NCI-H187 (cell line): ENCODE measurements around the gene NOTO.
"Not testable (repeated sequence)": the region's sequence is repeated elsewhere in the genome, so short reads cannot be mapped to it uniquely, and the experiment has no call there.

ENCODE experiments used
- DNase-seq, 2 experiments: peaks; one replicate each; lab custom pipeline; 2025; lab: John Stamatoyannopoulos, UW

Gene NOTO, protein sequence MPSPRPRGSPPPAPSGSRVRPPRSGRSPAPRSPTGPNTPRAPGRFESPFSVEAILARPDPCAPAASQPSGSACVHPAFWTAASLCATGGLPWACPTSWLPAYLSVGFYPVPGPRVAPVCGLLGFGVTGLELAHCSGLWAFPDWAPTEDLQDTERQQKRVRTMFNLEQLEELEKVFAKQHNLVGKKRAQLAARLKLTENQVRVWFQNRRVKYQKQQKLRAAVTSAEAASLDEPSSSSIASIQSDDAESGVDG

DNA sequence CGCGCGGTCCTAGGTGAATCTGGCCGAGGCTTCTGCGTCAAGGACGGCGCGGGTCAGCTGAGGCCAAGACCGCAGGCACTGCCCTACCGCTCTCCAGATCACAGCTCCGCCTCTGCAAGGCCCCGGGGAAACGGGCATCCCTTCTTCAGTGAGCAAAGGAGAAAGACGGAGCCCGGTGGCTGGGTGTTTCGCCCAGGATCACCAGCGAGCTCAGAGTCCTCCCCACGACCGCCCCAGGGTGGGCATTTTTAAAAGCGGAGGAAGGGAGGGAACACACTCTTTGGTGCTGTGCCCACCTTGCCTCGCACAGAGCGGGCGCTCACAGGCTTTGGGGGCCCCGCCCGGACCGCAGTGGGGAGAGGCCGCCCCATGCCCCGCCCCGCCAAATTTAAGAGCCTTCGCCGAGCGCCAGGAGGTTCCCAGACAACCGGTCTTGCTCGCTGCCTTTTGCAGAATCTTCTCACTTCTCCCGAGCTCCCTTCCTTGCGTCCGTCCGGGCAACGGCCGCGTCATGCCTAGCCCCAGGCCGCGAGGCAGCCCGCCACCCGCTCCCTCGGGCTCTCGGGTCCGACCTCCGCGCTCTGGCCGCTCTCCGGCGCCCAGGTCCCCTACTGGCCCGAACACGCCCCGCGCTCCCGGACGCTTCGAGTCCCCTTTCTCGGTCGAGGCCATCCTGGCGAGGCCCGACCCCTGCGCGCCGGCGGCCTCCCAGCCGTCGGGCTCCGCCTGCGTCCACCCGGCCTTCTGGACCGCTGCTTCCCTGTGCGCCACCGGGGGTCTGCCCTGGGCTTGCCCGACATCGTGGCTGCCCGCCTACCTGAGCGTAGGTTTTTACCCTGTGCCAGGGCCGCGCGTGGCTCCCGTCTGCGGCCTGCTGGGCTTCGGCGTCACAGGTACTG lies at the start of gene NOTO:
Gene NOTO (plus strand): TSS at position 419 of the 899 bp plus-strand sequence. CDS start 93 bp downstream, at position 512.
- no peak for DNase-seq

DNA sequence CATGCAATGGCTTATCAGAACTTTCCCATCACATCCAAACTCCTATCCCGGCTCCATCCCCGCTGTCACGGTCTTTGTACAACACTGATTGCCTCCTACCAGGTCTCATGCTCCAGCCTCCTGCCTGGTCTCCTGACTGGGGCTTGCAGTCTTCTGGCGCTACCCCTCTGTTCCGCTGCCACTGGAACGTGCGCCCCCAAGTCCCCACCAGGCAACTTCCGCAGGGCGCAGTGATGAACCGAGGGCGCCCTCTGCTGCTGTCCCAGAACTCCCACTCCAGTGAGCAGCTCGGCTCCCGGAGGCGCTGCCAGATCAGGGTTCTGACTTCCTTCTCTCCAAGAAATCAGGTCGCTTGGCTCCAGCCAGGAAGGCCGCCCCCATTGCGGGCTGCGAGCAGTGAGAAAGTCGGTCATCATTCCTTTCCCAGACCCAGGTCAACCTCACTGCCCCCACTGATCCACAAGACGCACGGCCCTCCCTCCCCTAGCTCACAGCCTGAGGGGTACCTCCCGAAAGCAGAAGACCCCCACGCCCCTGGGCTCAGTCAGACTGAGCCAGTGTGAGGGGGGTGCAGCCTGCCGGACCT lies 45.7 kb upstream of the NOTO start:
- DNase-seq: no peak

DNA sequence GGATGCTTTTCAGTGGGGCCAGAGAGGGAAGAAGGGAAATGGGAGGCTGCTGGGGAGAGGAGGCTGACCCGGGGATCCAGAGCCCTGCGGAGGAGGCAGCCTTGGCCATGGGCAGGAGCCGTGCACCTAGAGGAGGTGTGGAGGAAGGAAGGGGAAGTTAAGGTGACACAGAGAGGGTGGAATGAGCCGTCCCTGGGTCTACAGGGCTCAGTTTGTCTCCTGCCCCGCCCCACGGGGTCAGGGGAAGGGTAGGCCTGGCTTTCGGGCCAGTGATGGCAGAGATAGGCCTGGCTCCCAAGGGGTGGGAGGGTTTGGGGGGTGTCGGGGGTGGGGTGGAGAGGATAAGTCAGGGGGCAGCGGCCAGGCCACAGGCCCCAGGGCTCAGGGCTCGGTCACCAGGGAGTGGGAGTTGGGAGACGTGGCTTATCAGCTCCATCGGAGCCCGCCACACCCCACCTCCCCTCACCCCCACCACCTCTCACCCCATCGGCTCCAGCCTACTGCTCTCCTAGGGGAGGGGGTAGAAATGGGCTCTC lies 39.5 kb upstream of the NOTO start:
- no peak for DNase-seq

DNA sequence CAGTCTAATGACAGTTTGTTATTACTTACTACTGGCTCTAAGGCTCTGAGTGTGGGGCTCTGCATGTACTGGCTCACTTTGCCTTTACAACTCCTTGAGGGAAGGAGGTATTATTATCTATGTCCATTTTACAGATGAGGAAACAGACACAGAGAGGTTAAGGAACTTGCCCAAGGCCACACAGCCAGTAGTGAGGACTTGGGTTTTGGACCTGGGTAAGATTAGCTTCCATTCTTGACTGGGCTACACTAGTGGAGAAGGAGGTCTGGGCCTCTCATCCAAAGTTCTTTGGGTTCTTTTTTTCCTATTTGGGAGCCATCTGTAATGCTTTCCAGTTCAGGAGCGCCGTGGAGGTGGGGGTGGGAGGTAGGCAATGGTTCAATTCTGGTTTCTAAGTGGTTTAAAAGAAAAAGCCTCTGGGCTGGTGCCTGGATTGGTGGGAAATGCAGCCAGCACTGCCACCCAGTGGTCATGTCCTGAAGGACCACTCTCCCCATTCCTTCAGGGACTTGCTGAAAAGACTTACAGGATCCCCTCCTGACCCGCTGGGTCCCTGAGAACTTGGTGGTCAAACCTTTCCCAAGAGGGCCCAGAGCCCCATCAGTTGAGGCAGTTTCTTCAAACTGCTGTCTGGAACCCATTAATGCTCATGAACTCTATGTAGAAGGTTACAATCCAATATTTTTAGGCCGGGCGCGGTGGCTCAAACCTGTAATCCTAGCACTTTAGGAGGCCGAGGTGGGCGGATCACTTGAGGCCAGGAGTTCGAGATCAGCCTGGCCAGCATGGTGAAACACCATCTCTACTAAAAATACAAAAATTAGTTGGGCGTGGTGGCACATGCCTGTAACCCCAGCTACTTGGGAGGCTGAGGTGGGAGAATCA lies 38.6 kb upstream of the NOTO start:
- peak in 1 of 2 experiments; percentile 23 for DNase-seq

DNA sequence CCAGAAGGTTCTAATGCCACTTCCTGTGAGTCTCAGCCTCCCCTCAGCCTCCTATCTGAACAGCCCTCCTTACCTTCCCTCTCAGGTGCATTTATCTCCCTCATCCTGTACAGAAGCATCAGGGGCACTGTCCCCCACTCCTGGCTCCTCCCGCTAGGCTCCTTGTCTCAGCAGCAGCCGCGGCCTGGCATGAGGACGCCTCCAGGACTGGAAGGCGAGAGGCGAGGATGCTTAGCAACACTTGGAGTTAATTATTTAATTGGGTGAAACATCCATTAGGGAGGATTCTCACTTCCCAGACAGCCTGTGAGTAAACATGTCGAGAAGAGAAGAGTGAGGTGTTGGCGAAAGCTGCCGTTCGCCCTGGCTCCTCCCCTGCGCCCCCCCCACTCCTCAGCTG lies 36.4 kb upstream of the NOTO start:
- not testable (repeated sequence) for DNase-seq

DNA sequence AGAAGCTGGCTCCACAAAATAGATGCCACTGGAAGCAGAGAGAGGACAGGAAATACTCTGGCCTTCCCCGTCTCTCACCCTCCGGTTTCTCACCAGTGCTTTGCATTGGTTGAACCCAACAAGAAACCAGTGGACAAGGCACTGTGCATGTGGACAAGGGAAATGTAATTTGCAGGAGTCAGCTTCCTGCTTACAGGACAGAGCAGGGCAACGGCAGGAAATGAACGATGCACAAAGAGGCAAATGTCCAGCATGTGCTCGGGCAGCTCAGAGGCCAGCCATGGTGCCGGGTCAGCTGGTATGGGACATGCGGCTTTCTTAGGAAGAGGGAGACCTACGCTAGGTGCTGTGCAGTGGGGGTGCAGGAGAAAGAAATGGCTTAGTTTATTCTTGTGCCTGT lies 35.6 kb upstream of the NOTO start:
- DNase-seq: not testable (repeated sequence)

DNA sequence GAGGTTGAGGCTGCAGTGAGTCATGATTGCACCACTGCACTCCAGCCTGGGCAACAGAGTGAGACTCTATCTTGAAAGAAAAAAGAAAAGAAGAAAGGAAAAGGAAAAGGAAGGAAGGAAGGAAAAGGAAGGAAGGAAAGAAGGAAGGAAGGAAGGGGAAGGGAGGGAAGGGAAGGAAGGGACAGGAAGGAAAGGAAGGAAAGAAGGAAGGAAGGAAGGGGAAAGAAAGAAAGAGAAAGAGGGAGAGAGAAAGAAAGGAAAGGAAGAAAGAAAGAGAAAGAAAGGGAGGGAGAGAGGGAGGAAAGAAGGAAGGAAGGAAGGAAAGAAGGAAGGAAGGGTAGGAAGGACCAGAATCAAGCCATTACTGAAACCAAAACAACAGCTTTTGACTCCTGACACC lies 34.0 kb upstream of the NOTO start:
- DNase-seq: not testable (repeated sequence)

DNA sequence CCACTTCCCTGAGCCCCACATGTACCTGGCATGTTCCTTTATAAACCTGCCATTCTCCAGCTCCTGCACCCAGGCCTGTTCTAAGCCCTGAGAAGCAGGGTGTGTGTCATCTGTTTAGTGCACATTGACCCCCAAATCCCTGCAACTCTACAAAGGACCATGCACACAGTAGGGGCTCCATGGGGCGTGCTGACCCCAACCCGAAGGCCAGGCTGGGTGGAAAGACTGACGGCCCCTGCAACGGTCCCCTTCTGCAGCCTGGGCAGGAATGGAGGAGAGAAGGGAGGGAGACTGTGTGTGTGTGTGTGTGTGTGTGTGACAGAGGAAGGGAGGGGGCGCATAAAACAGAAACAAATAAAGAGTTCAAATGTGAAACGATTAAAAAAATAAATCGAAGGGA lies 32.0 kb upstream of the NOTO start:
- DNase-seq: not testable (repeated sequence)

DNA sequence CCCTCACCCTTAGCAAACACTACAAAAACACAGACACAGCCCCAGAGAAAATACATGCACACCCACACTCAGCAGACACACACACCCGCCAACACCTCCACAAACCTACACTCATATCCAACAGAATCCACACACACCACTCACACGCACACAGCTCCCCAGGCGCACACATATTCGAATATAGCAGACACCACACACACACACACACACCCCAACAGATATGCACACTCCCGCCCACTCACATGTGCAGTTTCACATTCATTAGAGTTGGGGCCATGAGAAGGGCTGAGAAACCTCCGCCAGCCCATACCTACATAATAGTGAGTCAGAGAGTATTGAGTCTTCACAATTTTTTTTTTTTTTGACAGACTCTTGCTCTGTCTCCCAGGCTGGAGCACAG lies 29.4 kb upstream of the NOTO start:
- no peak for DNase-seq

DNA sequence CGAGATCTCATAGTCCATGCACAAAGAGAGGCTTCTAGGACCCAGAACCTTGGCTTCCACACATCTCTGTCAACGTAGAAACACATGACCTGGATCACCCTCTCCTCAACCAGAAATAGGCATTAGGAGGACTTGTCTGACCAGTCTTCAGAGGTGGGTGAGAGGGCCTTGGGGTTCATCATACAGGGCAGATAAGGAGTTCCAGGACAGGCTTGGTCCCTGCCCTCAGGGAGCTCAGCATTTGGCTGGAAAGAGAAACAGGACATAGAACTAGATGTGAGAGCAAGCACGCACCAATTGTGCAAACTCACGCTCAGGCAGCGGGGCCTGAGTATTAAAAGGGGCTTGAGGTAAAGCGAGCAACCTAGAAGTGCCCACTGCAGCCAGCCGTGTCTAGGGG lies 28.6 kb upstream of the NOTO start:
- no peak for DNase-seq

DNA sequence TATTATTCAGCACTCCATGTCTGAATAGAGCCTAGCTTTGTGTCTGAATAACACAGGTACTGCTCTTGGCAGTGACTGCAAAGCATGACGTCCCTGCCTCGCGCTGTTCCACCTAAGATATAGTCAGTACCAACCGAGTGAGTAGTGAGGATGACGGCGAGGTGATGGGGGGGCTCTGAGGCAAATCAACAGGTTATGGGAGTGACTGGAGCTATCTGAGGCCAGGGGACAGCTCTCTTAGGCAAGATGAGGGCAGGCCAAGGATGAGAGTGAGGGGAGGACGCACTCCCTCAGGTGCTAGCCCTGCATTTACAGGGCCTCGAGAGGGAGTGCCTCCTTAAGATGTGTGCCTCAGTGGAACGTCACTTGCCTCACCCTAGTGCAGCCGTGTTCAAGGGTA lies 28.1 kb upstream of the NOTO start:
- DNase-seq: no peak

DNA sequence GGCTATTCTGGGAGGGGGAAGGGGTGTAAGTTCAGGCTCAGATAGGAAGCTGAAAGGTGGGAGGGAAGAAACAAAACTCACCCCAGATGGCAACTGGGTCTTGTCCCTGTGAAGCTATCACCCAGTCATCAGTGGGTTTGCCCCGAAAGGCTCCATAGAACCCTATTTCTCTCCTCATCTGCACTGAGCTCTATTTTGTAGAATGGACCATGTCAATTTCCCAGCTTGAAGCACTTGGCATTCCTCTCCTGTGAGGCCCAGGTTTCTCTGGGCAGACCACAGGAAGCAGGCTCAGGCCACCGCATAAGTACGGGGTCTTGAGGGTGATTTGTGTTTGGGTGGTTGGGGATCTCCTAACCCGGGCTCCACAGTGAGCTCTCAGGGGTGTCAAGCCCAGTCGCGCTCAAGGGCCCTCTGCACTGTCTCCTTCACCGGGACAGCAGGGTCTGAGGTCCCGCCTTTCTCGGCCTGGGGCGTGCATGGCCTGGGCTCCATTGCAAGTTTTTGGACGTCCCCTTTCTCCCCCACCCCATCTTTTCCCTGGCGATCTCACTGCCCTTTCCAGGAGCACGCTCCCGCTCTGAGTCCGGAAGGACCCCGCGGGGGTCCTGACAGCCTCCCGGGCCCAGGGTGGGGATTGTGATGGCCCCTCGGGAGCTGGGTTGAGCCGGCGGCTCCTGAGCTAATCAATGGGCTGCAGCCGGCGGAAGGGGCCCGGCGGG lies 27.3 kb upstream of the NOTO start:
- no peak for DNase-seq

DNA sequence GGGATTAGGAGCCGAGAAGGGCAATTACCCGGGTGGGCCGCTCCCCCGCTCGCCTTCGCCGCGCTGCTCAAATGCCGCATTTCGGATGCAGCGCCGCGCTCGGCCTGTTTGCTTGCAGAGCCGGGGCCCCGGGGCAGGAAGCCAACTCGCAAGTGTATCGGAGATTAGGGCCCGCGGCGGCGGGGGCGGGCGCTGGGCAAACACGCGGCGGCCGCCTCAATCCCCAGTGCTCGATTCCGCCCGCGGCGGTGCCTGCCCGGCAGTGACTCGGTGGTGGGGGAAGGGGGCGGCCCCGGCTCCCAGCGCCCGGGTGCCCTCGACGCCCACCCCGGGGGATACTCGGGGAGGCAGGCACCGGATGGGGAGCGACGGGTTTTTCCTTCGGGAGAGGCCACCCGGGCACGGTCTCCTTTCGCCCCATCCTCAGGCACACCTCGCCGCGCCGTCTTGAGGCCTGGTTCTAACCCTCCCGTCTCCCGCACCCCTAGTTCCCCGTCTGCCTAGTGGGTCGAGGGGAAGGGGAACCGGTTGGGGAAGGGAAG lies 26.6 kb upstream of the NOTO start:
- DNase-seq: no peak

DNA sequence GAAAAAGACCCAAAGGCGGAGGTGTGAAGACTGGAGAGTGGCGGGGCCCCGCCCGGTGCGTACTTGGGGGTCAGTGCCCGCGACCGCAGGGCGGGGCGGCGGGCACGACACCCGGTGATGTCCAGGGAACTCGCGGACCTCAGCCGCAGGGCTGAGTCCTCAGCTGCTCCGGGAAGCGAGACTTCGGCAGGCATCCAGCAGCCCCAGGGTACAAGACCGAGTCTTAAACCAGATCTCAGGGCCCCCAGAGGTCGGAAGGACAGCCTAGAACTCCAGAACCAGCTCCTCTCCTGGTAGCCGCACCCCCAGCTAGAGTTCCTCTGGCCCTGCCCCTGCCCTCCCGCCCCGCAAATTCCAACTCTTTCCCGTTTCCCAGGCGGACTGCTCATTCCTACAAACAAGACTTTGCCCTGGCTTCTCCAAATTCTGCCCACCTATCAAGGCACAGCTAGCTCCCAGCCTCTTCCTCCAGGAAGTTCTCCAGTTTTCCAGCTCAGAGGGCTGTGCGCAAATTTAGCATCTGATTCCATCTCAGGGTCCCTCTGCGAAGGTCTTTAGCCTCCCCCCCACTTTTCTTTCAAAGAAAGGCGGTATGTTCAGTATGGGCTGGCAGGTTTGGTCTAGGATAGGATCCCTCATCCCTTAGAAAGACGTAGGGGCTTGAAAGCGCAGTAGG lies 26.0 kb upstream of the NOTO start:
- DNase-seq: no peak

DNA sequence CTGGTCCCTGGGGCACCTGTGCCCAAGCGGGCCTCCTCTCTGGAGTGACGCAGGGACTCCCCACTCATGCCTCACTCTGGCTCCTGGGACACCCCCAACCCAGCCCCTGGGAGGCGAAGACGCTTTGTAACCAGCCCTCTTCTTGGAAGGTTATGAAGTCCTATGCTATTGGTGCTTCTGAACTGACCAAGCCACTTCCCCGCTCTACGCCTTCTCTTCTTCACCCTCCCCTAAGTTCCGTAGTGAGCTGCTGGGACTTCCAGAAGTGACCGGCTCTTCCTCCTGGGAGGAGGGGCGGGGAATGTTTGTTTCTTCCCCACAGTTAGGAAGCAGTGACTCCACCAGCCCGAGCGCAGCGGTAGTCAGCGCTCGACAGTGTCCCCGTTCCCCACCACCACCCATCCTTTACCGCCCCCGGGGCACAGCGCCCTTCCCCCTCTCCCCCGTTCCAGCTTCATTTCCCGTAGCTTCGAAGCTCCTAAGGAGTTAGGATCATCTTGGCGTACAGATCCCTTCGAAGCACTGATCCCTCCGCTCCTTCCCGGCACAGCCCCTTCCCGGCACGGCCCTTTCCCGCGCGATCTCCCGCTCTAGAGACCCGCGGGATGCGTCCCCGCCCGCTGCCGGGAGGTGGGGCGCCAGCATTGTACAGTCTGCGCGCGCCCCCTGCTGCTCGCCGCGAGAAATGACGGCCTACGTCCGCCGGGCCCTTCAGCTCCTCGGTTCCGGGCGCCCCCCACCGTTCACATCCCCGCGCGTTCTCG lies 25.3 kb upstream of the NOTO start:
- peak; percentile 22 to 33 for DNase-seq

DNA sequence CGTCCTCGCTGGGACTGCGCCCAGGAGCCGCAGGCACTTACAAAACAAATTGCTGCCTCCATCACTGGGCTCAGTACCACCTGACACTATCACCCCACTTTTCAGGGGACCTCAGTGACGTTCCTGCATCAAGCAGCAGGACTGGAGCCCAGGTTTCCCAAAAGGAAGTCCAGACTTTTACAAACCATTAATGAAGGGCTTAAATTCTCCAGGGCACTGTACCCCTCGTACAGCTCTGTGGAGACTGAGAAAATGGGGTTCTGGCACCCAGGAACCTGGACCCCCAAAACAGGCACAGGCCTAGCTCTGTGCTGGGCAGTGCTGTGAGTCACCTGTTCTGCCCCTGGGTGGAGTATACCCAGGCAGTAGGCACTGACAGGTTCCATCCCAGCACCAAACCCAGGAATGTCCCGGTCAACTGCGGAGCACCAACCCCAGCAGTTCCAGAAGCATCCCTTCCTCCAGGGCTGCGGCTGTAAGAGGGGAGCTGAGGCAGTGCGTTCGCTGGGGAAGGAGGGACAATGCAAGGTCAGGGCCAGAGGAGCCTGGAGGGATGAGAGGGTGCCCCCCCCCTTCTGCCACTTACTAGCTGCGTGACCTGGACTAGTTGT lies 24.6 kb upstream of the NOTO start:
- no peak for DNase-seq

DNA sequence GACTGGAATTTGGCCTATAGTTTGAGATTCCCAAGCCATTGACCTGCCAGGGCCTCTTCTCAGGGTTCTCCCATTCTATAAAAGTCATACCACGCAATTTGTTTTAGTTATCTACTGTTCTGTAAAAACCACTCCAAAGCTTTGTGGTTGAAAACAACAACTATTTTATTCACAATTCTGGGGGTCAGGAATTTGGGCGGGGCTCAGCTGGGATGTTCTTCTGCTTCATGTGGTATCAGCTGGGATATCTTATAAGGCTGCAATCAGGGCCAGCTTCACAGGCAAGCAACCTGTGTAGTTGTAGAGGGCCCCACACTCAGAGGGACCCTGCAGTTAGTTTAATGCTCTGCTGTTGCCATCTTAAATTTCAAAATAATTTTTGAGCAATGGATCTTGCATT lies 16.4 kb upstream of the NOTO start:
- no peak for DNase-seq

DNA sequence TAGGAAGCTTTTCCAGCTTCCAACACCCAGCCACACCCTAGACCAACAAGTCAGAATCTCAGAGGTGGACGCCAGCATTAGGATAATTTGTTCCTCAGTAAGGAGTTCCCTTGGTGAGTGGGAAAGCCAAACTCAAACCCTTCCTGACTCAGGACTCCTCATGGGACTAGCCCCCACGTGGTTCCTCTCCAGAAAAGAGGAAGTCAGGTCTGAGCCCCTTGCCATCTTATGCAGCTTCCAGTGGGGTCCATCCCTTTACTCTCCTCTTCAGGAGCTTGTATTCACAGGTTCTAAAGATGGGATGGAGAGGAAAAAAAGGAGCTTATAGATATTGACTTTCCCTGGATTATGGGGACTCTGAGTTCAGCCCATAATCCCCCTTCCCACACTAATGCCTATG lies 14.8 kb upstream of the NOTO start:
- no peak for DNase-seq

DNA sequence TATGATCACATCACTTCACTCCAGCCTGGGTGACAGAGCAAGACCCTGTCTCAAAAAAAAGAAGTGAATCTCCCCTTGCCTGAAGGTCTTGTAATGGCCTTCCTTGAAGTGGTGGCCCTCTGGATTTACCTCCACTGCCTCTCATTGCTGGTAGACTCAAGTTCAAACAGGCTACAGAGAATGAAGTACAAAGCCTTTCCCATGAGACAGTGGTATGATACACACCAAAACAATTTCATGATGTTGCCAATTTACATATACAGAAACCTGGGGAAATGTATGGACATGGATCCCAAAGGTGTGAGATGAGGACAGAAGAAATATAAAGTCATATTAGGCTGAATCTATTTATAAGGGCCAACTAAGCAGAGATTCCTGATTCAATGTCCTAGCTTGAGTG lies 4.8 kb upstream of the NOTO start:
- DNase-seq: no peak
